ENCODE measurements around the gene BBS1.
A peak's percentile ranks its signal among the peaks of the same experiment; 100 is the strongest.

BBS1 gene

DNA sequence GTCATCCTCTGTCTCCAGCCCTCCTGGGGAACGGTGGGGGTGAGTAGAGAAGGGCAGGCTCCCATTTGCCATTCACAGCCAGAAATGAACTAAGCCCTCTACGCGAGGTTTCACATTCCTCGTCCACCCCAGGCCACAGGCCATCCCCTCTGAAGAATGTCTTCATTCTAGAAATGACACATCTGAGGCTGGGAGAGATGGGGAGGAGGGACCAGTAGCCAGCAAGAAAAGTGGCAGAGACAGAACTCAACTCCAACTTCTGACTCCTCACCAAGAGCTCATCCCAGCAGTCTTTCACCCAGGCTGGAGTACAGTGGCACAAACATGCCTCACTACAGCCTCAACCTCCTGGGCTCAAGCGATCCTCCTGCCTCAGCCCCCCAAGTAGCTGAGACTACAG lies 54.5 kb downstream of the BBS1 start:
- no peak overlapping the region for H3K4me3 ChIP-seq (ENCODE audit: low read length)
- no peak overlapping the region for H3K27ac ChIP-seq (ENCODE audit: low read depth, low read length)
- no peaks in the 10 kb centered on the region for H3F3A ChIP-seq (ENCODE audit: control insufficient read depth, insufficient read depth)
- no peaks in the 10 kb centered on the region for H3K9me3 ChIP-seq (ENCODE audit: control insufficient read depth, insufficient read depth, low read length)
- peaks cover 11% of the 10 kb centered on the region for H3K4me1 ChIP-seq (ENCODE audit: control insufficient read depth, low read length)
- H3K9me2 ChIP-seq (replicated peaks; ENCODE audit: control insufficient read depth, low read length): no peaks in the 10 kb centered on the region
- no peak for TF ChIP-seq EZH2phosphoT487 (IDR thresholded peaks at IDR 0.05; ENCODE audit: borderline replicate concordance, low read length)
- TF ChIP-seq, protein P1, sequence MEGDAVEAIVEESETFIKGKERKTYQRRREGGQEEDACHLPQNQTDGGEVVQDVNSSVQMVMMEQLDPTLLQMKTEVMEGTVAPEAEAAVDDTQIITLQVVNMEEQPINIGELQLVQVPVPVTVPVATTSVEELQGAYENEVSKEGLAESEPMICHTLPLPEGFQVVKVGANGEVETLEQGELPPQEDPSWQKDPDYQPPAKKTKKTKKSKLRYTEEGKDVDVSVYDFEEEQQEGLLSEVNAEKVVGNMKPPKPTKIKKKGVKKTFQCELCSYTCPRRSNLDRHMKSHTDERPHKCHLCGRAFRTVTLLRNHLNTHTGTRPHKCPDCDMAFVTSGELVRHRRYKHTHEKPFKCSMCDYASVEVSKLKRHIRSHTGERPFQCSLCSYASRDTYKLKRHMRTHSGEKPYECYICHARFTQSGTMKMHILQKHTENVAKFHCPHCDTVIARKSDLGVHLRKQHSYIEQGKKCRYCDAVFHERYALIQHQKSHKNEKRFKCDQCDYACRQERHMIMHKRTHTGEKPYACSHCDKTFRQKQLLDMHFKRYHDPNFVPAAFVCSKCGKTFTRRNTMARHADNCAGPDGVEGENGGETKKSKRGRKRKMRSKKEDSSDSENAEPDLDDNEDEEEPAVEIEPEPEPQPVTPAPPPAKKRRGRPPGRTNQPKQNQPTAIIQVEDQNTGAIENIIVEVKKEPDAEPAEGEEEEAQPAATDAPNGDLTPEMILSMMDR (IDR thresholded peaks at IDR 0.05; ENCODE audit: low read depth, low read length, poor library complexity, severe bottlenecking): no peak
- H3K27me3 ChIP-seq (ENCODE audit: control insufficient read depth, low read length): peaks cover 28% of the 10 kb centered on the region
- no peak overlapping the region for H3K4me2 ChIP-seq (ENCODE audit: low read length)
- H4K20me1 ChIP-seq (ENCODE audit: control insufficient read depth, insufficient read depth, low read depth, low read length): no peaks in the 10 kb centered on the region
- no peaks in the 10 kb centered on the region for H3K79me2 ChIP-seq (ENCODE audit: control insufficient read depth, low read length)
- H3K36me3 ChIP-seq (ENCODE audit: control insufficient read depth, low read length): no peaks in the 10 kb centered on the region

DNA sequence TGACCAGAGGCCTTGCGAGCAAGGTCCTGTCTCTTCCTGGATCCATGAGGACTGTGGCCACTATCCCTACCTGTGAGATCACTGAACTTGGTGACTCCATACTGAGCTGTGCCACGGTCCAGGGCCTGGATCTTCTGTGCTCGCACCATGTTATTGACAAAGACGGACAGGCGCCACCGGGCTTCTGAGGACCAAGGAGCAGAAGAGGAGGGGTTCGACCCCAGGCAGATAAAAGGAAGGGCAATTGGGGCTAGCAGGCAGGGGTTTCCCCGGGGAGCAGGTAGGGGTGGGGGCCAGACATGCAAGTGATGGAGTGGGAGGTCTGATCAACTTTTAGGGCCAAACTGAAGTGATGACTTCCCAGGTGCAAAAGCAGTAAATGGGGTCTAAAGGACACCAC lies 55.8 kb downstream of the BBS1 start:
- Histone ChIP-seq H3K9me2 (replicated peaks; ENCODE audit: control insufficient read depth, low read length) (no peaks in the 10 kb centered on the region), H3K79me2 (ENCODE audit: control insufficient read depth, low read length) (no peaks in the 10 kb centered on the region), H3K9me3 (ENCODE audit: control insufficient read depth, insufficient read depth, low read length) (no peaks in the 10 kb centered on the region), H3F3A (ENCODE audit: control insufficient read depth, insufficient read depth) (no peaks in the 10 kb centered on the region), H3K27me3 (ENCODE audit: control insufficient read depth, low read length) (peaks cover 34% of the 10 kb centered on the region), H3K36me3 (ENCODE audit: control insufficient read depth, low read length) (no peaks in the 10 kb centered on the region), H3K27ac (ENCODE audit: low read depth, low read length) (no peak overlapping the region), H3K4me2 (ENCODE audit: low read length) (no peak overlapping the region), H3K4me1 (ENCODE audit: control insufficient read depth, low read length) (peaks cover 11% of the 10 kb centered on the region), H4K20me1 (ENCODE audit: control insufficient read depth, insufficient read depth, low read depth, low read length) (no peaks in the 10 kb centered on the region), H3K4me3 (ENCODE audit: low read length) (no peak overlapping the region)
- TF ChIP-seq, protein P1 (IDR thresholded peaks at IDR 0.05; ENCODE audit: low read depth, low read length, poor library complexity, severe bottlenecking): no peak
- no peak for TF ChIP-seq EZH2phosphoT487 (IDR thresholded peaks at IDR 0.05; ENCODE audit: borderline replicate concordance, low read length)

DNA sequence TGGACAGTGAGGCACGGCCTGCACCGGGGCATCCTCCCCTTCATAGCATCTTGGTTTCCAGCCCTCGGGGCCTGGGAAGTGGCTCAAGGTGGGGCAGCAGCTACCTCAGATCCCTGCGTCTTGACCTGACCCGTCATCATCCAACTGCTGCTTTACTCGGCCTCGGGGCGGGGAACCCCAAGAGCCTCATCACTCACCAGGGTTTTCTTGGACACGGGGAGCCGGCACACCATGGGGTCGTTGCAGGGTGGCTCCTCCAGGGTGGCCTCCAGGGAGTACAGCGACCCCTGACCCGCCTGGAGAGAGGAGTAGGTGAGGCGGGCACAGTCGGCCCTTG lies 57.3 kb downstream of the BBS1 start:
- H3F3A ChIP-seq (ENCODE audit: control insufficient read depth, insufficient read depth): no peaks in the 10 kb centered on the region
- no peaks in the 10 kb centered on the region for H3K36me3 ChIP-seq (ENCODE audit: control insufficient read depth, low read length)
- peak overlapping the region; percentile 69 for H3K4me3 ChIP-seq (ENCODE audit: low read length)
- no peak overlapping the region for H3K27ac ChIP-seq (ENCODE audit: low read depth, low read length)
- H3K4me2 ChIP-seq (ENCODE audit: low read length): peak overlapping the region; percentile 76
- H3K79me2 ChIP-seq (ENCODE audit: control insufficient read depth, low read length): no peaks in the 10 kb centered on the region
- peaks cover 34% of the 10 kb centered on the region for H3K27me3 ChIP-seq (ENCODE audit: control insufficient read depth, low read length)
- H4K20me1 ChIP-seq (ENCODE audit: control insufficient read depth, insufficient read depth, low read depth, low read length): no peaks in the 10 kb centered on the region
- TF ChIP-seq, protein P1 (IDR thresholded peaks at IDR 0.05; ENCODE audit: low read depth, low read length, poor library complexity, severe bottlenecking): no peak
- peaks cover 11% of the 10 kb centered on the region for H3K4me1 ChIP-seq (ENCODE audit: control insufficient read depth, low read length)
- no peaks in the 10 kb centered on the region for H3K9me2 ChIP-seq (replicated peaks; ENCODE audit: control insufficient read depth, low read length)
- H3K9me3 ChIP-seq (ENCODE audit: control insufficient read depth, insufficient read depth, low read length): no peaks in the 10 kb centered on the region
